Ovary (tissue), 3 donors: ENCODE data around the gene STK39.

Source experiments
- CTCF ChIP-seq, 3 donors: fragments of 450-650 bp in 2 of 3; fragments of 200-600 bp in 1 of 3; IDR thresholded peaks; one replicate each; pipeline versions ENCODE4 v1.5.1 to v1.8.0; 2016 to 2022; ENCODE audit warnings: antibody characterized with exemption in 3 of 3, mild to moderate bottlenecking in 1 of 3
- POLR2A ChIP-seq: fragments of 450-650 bp; IDR thresholded peaks from one replicate; pipeline ENCODE4 v1.6.1; 2017; ENCODE audit warnings: antibody characterized with exemption, mild to moderate bottlenecking, moderate library complexity
- donor health status: DM: no; HTN: no; CAD: no.

DNA sequence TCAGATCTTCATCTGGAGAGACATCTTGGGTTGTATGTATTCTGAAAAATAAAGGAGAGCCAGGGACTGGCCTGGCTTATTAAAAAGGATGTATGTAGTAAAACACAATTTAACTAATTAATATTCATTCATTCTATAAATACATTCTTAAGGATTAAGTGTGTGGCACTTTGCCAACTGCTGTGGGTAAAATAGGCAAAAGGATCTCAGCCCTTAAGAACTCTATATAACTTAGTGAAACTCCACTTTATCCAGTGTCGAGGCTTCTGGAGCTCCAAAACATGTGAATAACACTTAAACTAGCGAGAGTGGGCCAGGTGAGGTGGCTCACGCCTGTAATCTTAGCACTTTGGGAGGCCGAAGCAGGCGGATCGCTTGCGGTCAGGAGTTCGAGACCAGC, 7.7 kb upstream of the STK39 start:
- TF ChIP-seq CTCF (IDR thresholded peaks at IDR 0.05) = no peak
- no peak for TF ChIP-seq POLR2A
